IMR-90 (cell line): ENCODE measurements around the gene CASP2. TPM values are rescaled to one million over a fixed set of nuclear protein-coding genes. Genes with fewer than 3 reads are reported as not detected.

ENCODE experiments used
- ATAC-seq: fragments of 200-7000 bp; cut with Tn5 transposase; 2 replicates; pipeline ENCODE4 v1.9.1; 2020; ENCODE audit warnings: low read depth, mild to moderate bottlenecking, moderate library complexity
- BruUV-seq: library from RNA; stranded (reverse); fragments of 400-500 nt; replicated peaks from 2 replicates; lab custom pipeline; 2021; lab: Mats Ljungman, UMichigan
- CTCF ChIA-PET: fragments of 300-600 bp; formaldehyde crosslinking; extraction: SDS; loops from one replicate; lab custom pipeline; 2021; ENCODE audit warnings: antibody characterized with exemption; lab: Yijun Ruan, JAX
- POLR2A ChIA-PET: fragments of 300-600 bp; sonication (Branson Sonifier 250); formaldehyde crosslinking; loops from one replicate; lab custom pipeline; 2022; ENCODE audit warnings: antibody characterized with exemption; ENCODE audit not compliant: unreplicated experiment; lab: Charles Lee
- DNase-seq: peaks from one replicate; pipeline ENCODE4 v3.0.0; 2013
- H2AFZ ChIP-seq: replicated peaks from 2 replicates; pipeline ENCODE3; 2013; ENCODE audit warnings: low read length, mild to moderate bottlenecking; ENCODE audit not compliant: poor library complexity
- H2AK5ac ChIP-seq: 2 replicates; pipeline ENCODE4 v1.6.1; 2013; ENCODE audit warnings: low read depth, low read length, inconsistent platforms
- H2AK9ac ChIP-seq: replicated peaks from 2 replicates; pipeline ENCODE3; 2013; ENCODE audit warnings: mild to moderate bottlenecking, low read depth, low read length, moderate library complexity; ENCODE audit not compliant: poor library complexity
- H2BK120ac ChIP-seq: 2 replicates; pipeline ENCODE4 v1.6.1; 2013; ENCODE audit warnings: low read depth, low read length, inconsistent platforms
- H2BK15ac ChIP-seq: 3 replicates; pipeline ENCODE4 v1.6.1; 2013; ENCODE audit warnings: low read depth, low read length, inconsistent platforms
- H2BK20ac ChIP-seq: 2 replicates; pipeline ENCODE4 v1.6.1; 2013; ENCODE audit warnings: low read depth, mild to moderate bottlenecking, inconsistent platforms, low read length, moderate library complexity
- H2BK5ac ChIP-seq: 2 replicates; pipeline ENCODE4 v1.6.1; 2013; ENCODE audit warnings: mild to moderate bottlenecking, low read depth, low read length, inconsistent platforms; ENCODE audit not compliant: poor library complexity, severe bottlenecking
- H3K14ac ChIP-seq: replicated peaks from 2 replicates; pipeline ENCODE4 v1.6.1; 2013; ENCODE audit warnings: low read depth, low read length, inconsistent platforms
- H3K18ac ChIP-seq: 2 replicates; pipeline ENCODE4 v1.6.1; 2013; ENCODE audit warnings: low read depth, low read length, control low read depth
- H3K23ac ChIP-seq: 2 replicates; pipeline ENCODE4 v1.6.1; 2013; ENCODE audit warnings: low read depth, low read length, inconsistent platforms
- H3K27ac ChIP-seq: 2 replicates; pipeline ENCODE4 v1.5.1; 2013; ENCODE audit warnings: mild to moderate bottlenecking, control low read depth, low read length; ENCODE audit not compliant: insufficient read depth
- H3K27me3 ChIP-seq: 2 replicates; pipeline ENCODE4 v1.6.1; 2013; ENCODE audit warnings: low read length; ENCODE audit not compliant: control insufficient read depth, insufficient read depth
- H3K36me3 ChIP-seq: 2 replicates; pipeline ENCODE4 v1.6.1; 2013; ENCODE audit warnings: low read length, mixed read lengths; ENCODE audit not compliant: control insufficient read depth, insufficient read depth
- H3K4ac ChIP-seq: 2 replicates; pipeline ENCODE4 v1.6.1; 2013; ENCODE audit warnings: low read depth, low read length, inconsistent platforms
- H3K4me1 ChIP-seq: 2 replicates; pipeline ENCODE4 v1.6.1; 2013; ENCODE audit warnings: low read length, mixed read lengths; ENCODE audit not compliant: control insufficient read depth, insufficient read depth
- H3K4me2 ChIP-seq: 2 replicates; pipeline ENCODE4 v1.6.1; 2013; ENCODE audit warnings: low read depth, mild to moderate bottlenecking, control low read depth, low read length, moderate library complexity
- H3K4me3 ChIP-seq: 2 replicates; pipeline ENCODE4 v1.5.1; 2013; ENCODE audit warnings: low read depth, mild to moderate bottlenecking, control low read depth, low read length, moderate library complexity; ENCODE audit not compliant: insufficient read depth
- H3K56ac ChIP-seq: 2 replicates; pipeline ENCODE4 v1.6.1; 2013; ENCODE audit warnings: low read length, inconsistent platforms; ENCODE audit not compliant: insufficient read depth; ENCODE audit errors: extremely low read depth
- H3K79me1 ChIP-seq, 2 experiments: 2 replicates each; pipeline ENCODE4 v1.6.1; 2013; ENCODE audit warnings: low read length in 2 of 2, inconsistent platforms in 1 of 2, low read depth in 1 of 2
- H3K9ac ChIP-seq: 2 replicates; pipeline ENCODE4 v1.6.1; 2013; ENCODE audit warnings: low read depth, low read length, control low read depth
- H3K9me1 ChIP-seq: 2 replicates; pipeline ENCODE4 v1.6.1; 2013; ENCODE audit warnings: low read length, inconsistent platforms; ENCODE audit not compliant: insufficient read depth
- H3K9me3 ChIP-seq: 2 replicates; pipeline ENCODE4 v1.6.1; 2013; ENCODE audit warnings: low read length; ENCODE audit not compliant: control insufficient read depth, insufficient read depth
- H4K20me1 ChIP-seq: 2 replicates; pipeline ENCODE4 v1.6.1; 2013; ENCODE audit warnings: low read length, inconsistent platforms; ENCODE audit not compliant: insufficient read depth
- H4K5ac ChIP-seq: 2 replicates; pipeline ENCODE4 v1.6.1; 2013; ENCODE audit warnings: mild to moderate bottlenecking, low read depth, low read length, control low read depth
- H4K8ac ChIP-seq, 2 experiments: 2 replicates each; pipeline ENCODE4 v1.6.1; 2013; ENCODE audit warnings: low read depth in 2 of 2, low read length in 2 of 2, control low read depth in 1 of 2, inconsistent platforms in 1 of 2
- H4K91ac ChIP-seq: 2 replicates; pipeline ENCODE4 v1.6.1; 2013; ENCODE audit warnings: low read depth, low read length, inconsistent platforms; ENCODE audit not compliant: insufficient read depth
- BHLHE40 ChIP-seq: fragments of 150-350 bp; IDR thresholded peaks from 2 replicates; pipeline ENCODE4 v1.6.1; 2016; ENCODE audit warnings: mild to moderate bottlenecking, low read depth, low read length
- CEBPB ChIP-seq: IDR thresholded peaks from 2 replicates; pipeline ENCODE4 v1.6.1; 2012; ENCODE audit warnings: low read depth, low read length, improper control_type of control experiment
- CHD1 ChIP-seq: IDR thresholded peaks from 2 replicates; pipeline ENCODE4 v1.6.1; 2012; ENCODE audit warnings: low read depth, low read length, improper control_type of control experiment
- CTCF ChIP-seq: conservative IDR thresholded peaks from 2 replicates; pipeline ENCODE4 v1.5.1; 2012; ENCODE audit warnings: mild to moderate bottlenecking, low read depth, low read length, improper control_type of control experiment
- ELK1 ChIP-seq: fragments of 150-350 bp; IDR thresholded peaks from 2 replicates; pipeline ENCODE4 v1.6.1; 2016; ENCODE audit warnings: low read depth, mild to moderate bottlenecking, low read length, moderate library complexity, borderline replicate concordance
- FOS ChIP-seq: fragments of 150-350 bp; IDR thresholded peaks from 2 replicates; pipeline ENCODE4 v1.6.1; 2016; ENCODE audit warnings: low read depth, low read length
- MAFK ChIP-seq: IDR thresholded peaks from 2 replicates; pipeline ENCODE4 v1.6.1; 2012; ENCODE audit warnings: low read depth, low read length, improper control_type of control experiment
- MAZ ChIP-seq: IDR thresholded peaks from 2 replicates; pipeline ENCODE4 v1.6.1; 2012; ENCODE audit warnings: low read depth, mild to moderate bottlenecking, low read length, improper control_type of control experiment, moderate library complexity, borderline replicate concordance
- MXI1 ChIP-seq: IDR thresholded peaks from 2 replicates; pipeline ENCODE4 v1.6.1; 2012; ENCODE audit warnings: low read depth, mild to moderate bottlenecking, low read length, moderate library complexity, borderline replicate concordance
- NFE2L2 ChIP-seq: fragments of 150-350 bp; IDR thresholded peaks from 2 replicates; pipeline ENCODE4 v1.6.1; 2016; ENCODE audit warnings: low read depth, mild to moderate bottlenecking, low read length
- POLR2A ChIP-seq: IDR thresholded peaks from 2 replicates; pipeline ENCODE4 v1.6.1; 2012; ENCODE audit warnings: mild to moderate bottlenecking, low read depth, low read length
- RAD21 ChIP-seq: IDR thresholded peaks from 2 replicates; pipeline ENCODE4 v1.6.1; 2012; ENCODE audit warnings: low read length, improper control_type of control experiment
- RCOR1 ChIP-seq: IDR thresholded peaks from 2 replicates; pipeline ENCODE4 v1.6.1; 2012; ENCODE audit warnings: mild to moderate bottlenecking, low read length, improper control_type of control experiment; ENCODE audit not compliant: insufficient replicate concordance
- RFX5 ChIP-seq: IDR thresholded peaks from 2 replicates; pipeline ENCODE4 v1.8.0; 2012; ENCODE audit warnings: low read depth, mild to moderate bottlenecking, low read length, moderate library complexity
- SMC3 ChIP-seq: fragments of 150-350 bp; IDR thresholded peaks from 2 replicates; pipeline ENCODE4 v1.6.1; 2016; ENCODE audit warnings: low read depth, mild to moderate bottlenecking, antibody characterized with exemption, low read length, moderate library complexity
- USF2 ChIP-seq: fragments of 150-350 bp; IDR thresholded peaks from 2 replicates; pipeline ENCODE4 v1.6.1; 2017; ENCODE audit warnings: mild to moderate bottlenecking, antibody characterized with exemption, low read length, low read depth
- WGBS, 2 experiments: methylation state at CpG; one replicate each; pipeline versions ENCODE4 v1.1.5 to v1.1.7; 2013; ENCODE audit warnings: missing lambda C conversion rate in 2 of 2; ENCODE audit not compliant: insufficient read length in 1 of 2; ENCODE audit errors: extremely low coverage in 2 of 2; 5-methylcytosine and 5-hydroxymethylcytosine counted together
- dilution Hi-C: fragments of 300-500 bp; cut with HindIII; formaldehyde crosslinking; loops from one replicate; pipeline ENCODE4 v1.14.3; 2018; ENCODE audit warnings: low sequenced_read_pairs; ENCODE audit not compliant: unreplicated experiment
- in situ Hi-C: fragments of 300-500 bp; cut with MboI; formaldehyde crosslinking; loops from 3 replicates; pipeline ENCODE4 v1.14.3; 2019; ENCODE audit warnings: low sequenced_read_pairs, inconsistent platforms, mixed read lengths
- intact Hi-C: fragments of 100-400 bp; cut with micrococcal nuclease; formaldehyde crosslinking; loops from 2 replicates; pipeline ENCODE4 v1.10.0; 2022
- polyA plus RNA-seq, 3 experiments: library from polyadenylated mRNA; depleted of rRNA; stranded (reverse); fragments of >200 nt; gene quantifications; 2 replicates each; pipeline ENCODE4 v1.2.3, GENCODE V29; 2012; ENCODE audit warnings: low replicate concordance in 1 of 3
- total RNA-seq: library from RNA; depleted of rRNA; stranded (reverse); fragments of >200 nt; gene quantifications from 2 replicates; pipeline ENCODE4 v1.2.3, GENCODE V29; 2012

Gene CASP2
- total and polyA plus RNA-seq, 2 of the 4 experiments (the other 2 are of a cell fraction) = 15.4 to 25.6 TPM

- no peaks in the 10 kb centered on the region for H3K9me1 ChIP-seq
- H3K27me3 ChIP-seq = peaks cover 8% of the 10 kb centered on the region
- no peak overlapping the region for H3K56ac ChIP-seq
- H3K79me1 ChIP-seq = no peaks in the 10 kb centered on the region
- no CpG with 5 or more reads among the region's 1 CpG for WGBS, 2 experiments
- H3K4me1 ChIP-seq = peaks cover 8% of the 10 kb centered on the region
- ChIA-PET CTCF (interaction anchor here (0.8 to 2.5 kb wide), 2 partner anchors 11 to 36 kb away, joined by 4 to 7 read pairs; no protein-coding TSS in a partner anchor), POLR2A (no interaction called here)
- no peak for TF ChIP-seq NFE2L2
- no peak for TF ChIP-seq CEBPB
- no peak for TF ChIP-seq BHLHE40
- no peak for TF ChIP-seq FOS
- TF ChIP-seq RAD21 = no peak
- no peak for TF ChIP-seq RCOR1
- no peak for TF ChIP-seq MAZ
- TF ChIP-seq MAFK = no peak
- no peak for TF ChIP-seq MXI1
- no peak for TF ChIP-seq CTCF
- no peak for TF ChIP-seq POLR2A
- TF ChIP-seq ELK1 = no peak
- TF ChIP-seq USF2 = no peak
- no peak for TF ChIP-seq SMC3
- TF ChIP-seq RFX5 = no peak
- TF ChIP-seq CHD1 = no peak
- in situ Hi-C loops (no loop called here), dilution Hi-C loops (no loop called here), intact Hi-C loops (no loop called here)
- no TSS peak for BruUV-seq
- H2BK15ac ChIP-seq = no peak overlapping the region
- no peaks in the 10 kb centered on the region for H3K36me3 ChIP-seq
- H2AK5ac ChIP-seq = no peak overlapping the region
- no peak overlapping the region for H4K5ac ChIP-seq
- H2BK20ac ChIP-seq = no peak overlapping the region
- H2AFZ ChIP-seq = no peak overlapping the region
- ATAC-seq (no peak), DNase-seq (peak; percentile 12)
- H3K4me3 ChIP-seq = no peak overlapping the region
- H3K9ac ChIP-seq = no peak overlapping the region
- H4K8ac ChIP-seq = no peak overlapping the region
- no peak overlapping the region for H2BK120ac ChIP-seq
- H3K14ac ChIP-seq = no peak overlapping the region
- H3K23ac ChIP-seq = no peak overlapping the region
- H4K20me1 ChIP-seq = no peaks in the 10 kb centered on the region
- H2BK5ac ChIP-seq = no peak overlapping the region
- no peak overlapping the region for H4K91ac ChIP-seq
- H2AK9ac ChIP-seq = no peak overlapping the region
- no peak overlapping the region for H3K4ac ChIP-seq
- H3K18ac ChIP-seq = no peak overlapping the region
- no peak overlapping the region for H3K27ac ChIP-seq
- H3K9me3 ChIP-seq = no peaks in the 10 kb centered on the region
- H3K4me2 ChIP-seq = no peak overlapping the region
Observed at GRCh38 chr7:143334244-143334643, 46.1 kb downstream of the CASP2 start.
